Frontal cortex (tissue), 4 donors: Measurements from ENCODE around the gene GPANK1. TPM values are rescaled to one million over a fixed set of nuclear protein-coding genes. Genes with fewer than 3 reads are reported as not detected.

Source experiments
- DNase-seq, 2 donors: peaks; one replicate each; pipeline ENCODE4 v3.0.0; 2012; ENCODE audit warnings: low spot score in 2 of 2
- FAIRE-seq: peaks from 2 replicates; lab custom pipeline; 2012; peaks lifted over from hg19 to GRCh38; lab: Jason Lieb, UNC
- total RNA-seq: library from RNA; depleted of rRNA; stranded (reverse); fragments of >200 nt; gene quantifications from one replicate; pipeline ENCODE4 v1.2.3, GENCODE V29; 2014
- donor health status: control.
- donor health status: control.
- donor health status: control.

The GPANK1 gene
- total RNA-seq, 1 donor from 2014 or later = 11.4 TPM

DNA sequence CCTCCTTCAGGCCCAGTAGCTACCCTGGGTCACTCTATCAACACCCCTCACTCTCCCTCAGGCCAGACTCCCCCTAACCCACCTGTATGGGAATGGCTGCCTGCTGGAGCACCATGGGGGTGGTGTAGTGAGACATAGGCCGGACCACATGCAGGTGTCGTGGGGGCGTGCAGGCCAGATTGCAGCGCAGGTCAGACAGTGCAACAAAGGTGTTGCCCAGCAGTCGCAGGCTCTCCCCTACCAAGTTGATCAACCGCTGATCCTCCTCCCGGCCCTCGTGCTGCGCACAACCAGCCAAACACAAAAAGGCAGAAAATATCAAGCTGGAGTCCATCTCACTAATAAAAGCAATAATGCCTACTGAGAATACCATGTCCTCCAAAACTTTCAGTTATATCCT lies 19.5 kb downstream of the GPANK1 start:
- FAIRE-seq (no peak), DNase-seq (no peak)

DNA sequence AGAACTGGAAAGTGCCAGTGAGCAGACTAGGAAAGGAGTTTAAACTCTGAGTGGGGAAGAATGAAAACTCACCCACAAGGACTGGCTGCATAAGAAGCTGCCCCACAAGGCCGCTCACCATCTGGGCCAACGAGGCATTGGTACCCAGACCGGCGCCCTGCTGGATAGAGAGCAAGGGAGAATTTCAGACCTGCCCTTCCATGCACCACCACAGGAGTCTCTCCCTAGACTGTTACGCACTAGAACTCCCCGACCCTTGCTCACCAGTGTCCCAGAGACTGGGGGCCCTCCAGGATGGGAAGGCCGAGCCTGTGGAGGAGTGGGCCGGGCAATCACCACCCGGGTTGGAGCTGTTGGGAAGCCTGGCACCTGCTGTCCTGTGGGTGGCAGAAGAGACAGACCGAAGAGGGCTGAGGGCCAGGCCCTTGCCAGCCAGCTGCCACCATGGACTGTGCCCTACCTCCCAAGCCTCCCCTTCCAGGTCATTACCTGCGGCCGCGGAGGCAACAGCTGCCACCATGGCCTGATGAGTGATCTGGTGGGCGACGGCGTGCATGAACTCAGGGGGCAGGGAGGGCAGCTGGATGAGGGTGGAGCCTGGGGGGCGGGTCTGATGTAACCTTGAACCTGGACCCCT lies 20.9 kb downstream of the GPANK1 start:
- no peak for DNase-seq
- FAIRE-seq = no peak

DNA sequence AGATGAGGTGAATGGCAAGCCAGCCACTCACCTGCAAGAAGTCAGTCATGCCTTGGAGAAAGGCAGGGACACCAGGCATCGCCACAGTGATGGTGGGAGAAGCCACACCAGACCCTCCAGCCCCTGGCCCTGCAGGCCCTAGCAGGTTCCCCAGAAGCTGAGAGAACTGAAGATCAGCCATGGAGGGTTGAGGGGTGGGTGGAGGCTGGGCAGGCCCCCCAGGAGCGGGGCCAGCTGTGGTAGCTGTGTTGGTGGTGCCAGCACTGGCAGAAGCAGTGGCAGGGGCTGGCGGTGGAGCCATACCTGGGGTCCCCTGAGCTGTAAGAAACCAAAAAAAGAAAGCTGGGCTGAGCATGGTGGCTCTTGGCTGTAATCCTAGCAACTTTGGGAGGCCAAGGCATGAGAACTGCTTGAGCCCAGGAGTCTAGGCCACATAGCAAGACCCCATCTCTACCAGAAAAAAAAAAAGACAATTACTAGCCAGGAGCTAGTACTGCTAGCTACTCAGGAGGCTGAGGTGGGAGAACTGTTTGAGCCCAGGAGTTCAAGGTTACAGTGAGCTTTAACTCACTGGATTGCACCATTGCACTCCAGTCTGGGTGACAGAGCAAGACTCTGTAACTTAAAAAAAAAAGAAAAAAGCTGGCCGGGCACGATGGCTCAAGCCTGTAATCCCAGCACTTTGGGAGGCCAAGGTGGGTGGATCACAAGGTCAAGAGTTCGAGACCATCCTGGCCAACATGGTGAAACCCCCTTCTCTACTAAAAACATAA lies 21.8 kb downstream of the GPANK1 start:
- no peak for FAIRE-seq
- DNase-seq = no peak

DNA sequence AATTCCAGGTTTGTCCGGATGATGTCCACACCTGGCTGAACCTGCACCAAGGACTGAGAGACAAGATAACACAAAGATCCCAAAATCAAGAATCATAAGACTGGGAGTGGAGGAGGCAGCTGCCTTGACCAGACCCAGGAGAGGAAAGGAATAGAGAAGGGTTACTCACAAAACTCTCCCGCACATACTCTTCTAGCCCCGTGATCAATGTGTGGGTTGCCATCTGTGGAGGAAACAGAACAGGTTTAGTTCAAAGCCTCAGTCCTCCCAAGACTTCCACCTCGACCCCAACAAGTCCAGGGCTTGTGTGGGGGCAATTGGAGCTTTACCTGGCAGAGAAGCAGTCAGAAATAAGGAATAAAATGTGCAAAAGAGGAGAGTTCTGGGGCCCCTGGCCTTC lies 23.4 kb downstream of the GPANK1 start:
- no peak for DNase-seq
- no peak for FAIRE-seq

DNA sequence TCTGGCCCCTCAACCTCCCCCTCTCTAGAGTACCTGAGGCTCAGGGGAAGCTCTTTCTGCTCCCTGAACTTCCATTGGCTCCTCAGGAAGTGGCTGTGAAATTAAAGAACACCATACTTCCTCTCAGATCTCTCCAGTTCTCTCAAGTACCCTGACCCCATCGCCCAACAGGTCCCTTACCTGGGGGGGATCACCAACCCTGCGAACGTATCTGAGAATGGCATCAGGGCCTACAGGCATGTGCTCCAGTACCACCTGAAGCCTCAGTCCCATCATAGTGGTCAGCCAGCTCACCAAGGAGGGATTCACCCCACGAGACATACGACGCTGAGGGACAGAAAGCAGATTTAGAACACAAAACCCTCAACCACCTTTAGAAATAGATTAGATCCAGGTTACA lies 24.2 kb downstream of the GPANK1 start:
- no peak for FAIRE-seq
- no peak for DNase-seq

DNA sequence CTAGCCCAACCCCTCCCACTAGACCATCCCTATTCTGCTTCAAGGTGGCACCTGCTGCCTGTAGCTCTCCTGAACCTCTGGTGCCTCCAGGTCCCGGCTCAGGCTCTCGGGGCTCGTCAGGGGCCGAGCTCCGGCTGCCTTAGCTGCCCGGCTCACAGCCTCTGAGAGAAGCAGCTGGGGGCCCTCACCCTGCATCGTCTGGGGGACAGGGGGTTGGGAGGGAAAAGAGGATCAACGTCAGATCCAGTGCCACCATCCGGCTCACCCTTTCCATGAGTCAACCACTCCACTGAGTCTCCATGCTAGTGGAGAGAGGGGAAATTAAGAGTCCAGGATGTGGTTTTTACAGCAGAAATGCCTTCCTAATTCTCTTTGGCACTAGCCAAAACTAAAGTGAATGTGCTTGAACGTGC lies 25.3 kb downstream of the GPANK1 start:
- FAIRE-seq (no peak), DNase-seq (no peak)

DNA sequence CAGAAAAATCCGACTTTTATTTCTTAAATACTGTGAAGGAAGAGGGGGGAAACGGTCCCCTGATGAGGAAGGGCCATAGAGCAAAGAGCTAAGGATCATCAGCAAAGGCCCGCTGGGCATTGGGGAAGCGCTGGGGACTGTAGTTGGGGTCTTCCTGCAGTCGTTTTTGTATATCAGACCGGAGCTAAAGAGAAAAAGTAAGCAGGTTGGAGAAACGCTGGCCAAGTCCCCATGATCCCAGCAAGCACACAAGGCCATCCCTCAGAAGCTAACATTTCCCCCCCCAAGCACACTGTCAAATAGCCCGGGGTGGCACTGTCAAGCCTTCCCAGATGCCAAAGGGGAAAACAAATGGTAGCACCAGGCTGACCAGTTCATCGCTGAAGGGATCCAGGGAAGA lies 25.8 kb downstream of the GPANK1 start:
- no peak for DNase-seq
- no peak for FAIRE-seq

DNA sequence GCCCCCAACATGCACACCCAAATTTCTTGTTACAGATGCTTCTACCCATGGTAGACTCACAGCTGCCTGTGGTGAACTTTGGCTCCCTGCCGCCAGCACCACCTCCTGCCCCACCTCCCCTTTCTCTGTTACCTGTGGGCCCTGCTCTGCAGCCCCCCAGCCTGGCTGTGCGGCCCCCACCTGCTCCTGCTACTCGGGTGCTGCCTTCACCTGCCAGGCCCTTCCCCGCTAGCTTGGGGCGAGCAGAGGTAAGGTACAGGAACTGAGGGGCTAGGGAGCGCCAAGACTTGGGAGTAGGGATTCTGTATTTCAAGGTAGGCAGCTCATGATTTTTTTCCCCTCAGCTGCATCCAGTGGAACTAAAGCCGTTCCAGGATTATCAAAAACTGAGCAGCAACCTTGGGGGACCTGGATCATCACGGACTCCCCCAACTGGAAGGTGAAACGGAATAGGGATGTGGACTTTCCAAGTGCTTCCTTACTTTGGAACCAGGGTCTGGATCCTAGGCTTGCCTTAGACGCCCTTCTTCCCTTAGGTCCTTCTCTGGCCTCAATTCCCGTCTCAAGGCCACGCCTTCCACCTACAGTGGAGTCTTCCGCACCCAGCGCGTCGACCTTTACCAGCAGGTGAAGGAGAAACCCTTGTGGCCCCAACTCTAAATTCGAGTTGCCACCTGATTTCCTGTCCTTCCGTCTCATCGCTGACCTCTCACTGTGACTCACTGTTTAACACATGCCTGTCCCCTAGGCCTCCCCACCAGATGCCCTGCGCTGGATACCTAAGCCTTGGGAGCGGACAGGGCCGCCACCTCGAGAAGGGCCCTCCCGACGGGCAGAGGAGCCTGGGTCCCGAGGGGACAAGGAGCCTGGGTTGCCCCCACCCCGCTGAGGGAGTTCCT lies 27.9 kb downstream of the GPANK1 start:
- DNase-seq (no peak), FAIRE-seq (no peak)

DNA sequence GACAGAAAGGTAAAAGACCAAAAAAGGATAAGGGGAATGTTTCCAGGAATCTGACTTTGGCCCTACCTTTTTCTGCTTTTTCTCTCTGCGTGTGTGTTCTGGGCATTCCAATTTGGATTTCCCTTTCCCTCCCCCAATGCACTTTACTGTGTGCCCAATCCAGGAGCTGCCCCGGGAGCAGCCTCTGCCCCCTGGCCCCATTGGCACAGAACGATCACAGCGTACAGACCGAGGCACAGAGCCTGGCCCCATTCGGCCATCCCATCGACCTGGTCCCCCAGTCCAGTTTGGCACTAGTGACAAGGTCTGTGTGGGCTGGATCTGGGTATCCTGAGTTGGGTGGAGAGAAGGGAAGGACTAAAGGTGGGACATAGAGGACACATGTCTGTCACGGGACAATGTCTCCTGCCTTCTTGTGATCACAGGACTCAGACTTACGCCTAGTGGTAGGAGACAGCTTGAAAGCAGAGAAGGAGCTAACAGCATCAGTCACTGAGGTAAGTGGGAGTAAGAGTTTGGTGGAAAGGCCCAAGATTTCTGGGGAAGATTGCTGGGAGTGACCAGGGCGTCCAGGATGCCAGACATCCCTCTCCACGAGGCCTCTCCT lies 29.7 kb downstream of the GPANK1 start:
- FAIRE-seq (no peak), DNase-seq (no peak)

DNA sequence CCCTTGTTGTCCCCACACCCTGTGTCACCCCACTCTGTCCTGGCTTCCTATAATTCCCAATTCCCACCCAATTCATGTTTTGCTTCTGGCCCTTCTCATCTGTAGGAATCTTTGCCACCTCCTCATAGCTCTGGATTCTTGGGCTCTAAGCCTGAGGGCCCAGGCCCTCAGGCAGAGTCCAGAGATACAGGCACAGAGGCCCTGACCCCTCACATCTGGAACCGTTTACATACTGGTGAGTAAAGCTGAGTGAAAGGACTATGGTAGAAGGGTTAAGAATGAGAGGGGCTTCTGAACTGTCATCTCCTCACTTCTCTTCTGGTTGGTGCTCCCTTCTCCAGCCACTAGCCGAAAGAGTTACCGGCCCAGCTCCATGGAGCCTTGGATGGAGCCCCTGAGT lies 30.7 kb downstream of the GPANK1 start:
- FAIRE-seq (no peak), DNase-seq (no peak)

DNA sequence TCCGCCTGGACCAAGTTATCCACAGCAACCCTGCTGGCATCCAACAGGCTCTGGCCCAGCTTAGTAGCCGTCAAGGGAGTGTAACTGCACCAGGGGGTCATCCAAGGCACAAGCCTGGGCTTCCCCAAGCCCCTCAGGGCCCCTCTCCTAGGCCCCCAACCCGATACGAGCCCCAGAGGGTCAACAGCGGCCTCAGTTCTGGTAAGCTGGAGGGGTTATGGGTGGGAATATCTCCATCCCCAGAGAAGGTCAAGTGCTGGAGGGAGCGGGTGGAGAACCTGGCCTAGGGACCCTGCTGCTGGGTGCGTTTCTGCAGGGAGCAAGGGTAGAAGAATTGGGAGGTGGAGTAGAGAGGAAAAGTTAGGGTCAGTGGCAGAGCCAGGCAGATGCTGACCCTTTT lies 31.4 kb downstream of the GPANK1 start:
- FAIRE-seq (no peak), DNase-seq (no peak)

DNA sequence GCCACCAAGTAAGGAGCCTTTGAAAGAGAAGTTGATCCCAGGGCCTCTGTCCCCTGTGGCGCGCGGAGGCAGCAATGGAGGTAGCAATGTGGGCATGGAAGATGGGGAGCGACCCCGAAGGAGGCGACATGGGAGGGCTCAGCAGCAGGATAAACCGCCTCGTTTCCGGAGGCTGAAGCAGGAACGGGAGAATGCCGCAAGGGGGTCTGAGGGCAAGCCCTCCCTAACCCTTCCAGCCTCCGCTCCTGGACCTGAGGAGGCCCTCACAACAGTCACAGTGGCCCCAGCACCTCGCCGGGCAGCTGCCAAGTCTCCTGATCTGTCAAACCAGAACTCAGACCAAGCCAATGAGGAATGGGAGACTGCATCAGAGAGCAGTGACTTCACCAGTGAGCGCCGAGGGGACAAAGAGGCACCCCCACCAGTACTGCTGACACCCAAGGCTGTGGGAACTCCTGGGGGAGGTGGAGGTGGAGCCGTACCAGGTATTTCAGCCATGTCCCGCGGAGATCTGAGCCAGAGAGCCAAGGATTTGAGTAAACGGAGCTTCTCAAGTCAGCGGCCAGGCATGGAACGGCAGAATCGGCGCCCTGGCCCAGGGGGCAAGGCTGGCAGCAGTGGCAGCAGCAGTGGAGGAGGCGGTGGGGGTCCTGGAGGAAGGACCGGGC lies 32.4 kb downstream of the GPANK1 start:
- no peak for FAIRE-seq
- no peak for DNase-seq

DNA sequence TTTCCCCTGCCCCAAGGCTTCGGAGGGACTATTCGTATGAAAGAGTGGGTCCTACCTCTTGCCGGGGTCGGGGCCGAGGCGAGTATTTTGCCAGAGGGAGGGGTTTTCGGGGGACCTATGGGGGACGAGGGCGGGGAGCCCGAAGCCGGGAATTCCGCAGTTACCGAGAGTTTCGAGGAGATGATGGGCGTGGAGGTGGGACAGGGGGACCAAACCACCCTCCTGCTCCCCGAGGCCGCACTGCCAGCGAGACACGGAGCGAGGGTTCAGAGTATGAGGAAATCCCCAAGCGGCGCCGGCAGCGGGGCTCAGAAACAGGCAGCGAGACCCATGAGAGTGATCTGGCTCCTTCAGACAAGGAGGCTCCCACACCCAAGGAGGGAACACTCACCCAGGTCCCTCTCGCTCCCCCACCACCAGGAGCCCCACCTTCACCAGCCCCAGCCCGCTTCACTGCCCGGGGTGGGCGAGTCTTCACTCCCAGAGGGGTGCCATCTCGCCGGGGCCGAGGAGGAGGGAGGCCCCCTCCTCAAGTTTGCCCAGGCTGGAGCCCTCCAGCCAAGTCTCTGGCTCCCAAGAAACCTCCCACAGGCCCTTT lies 33.0 kb downstream of the GPANK1 start:
- FAIRE-seq (no peak), DNase-seq (no peak)

DNA sequence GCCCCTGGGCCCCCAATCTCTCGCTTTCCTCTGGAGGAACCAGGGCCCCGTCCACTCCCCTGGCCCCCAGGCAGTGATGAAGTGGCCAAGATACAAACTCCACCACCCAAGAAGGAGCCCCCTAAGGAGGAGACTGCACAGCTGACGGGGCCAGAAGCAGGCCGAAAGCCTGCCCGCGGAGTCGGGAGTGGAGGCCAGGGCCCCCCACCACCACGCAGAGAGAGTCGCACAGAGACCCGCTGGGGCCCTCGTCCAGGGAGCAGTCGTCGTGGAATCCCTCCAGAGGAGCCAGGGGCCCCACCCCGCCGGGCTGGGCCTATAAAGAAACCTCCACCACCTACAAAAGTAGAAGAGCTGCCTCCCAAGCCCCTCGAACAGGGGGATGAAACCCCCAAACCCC lies 33.6 kb downstream of the GPANK1 start:
- FAIRE-seq = no peak
- no peak for DNase-seq

DNA sequence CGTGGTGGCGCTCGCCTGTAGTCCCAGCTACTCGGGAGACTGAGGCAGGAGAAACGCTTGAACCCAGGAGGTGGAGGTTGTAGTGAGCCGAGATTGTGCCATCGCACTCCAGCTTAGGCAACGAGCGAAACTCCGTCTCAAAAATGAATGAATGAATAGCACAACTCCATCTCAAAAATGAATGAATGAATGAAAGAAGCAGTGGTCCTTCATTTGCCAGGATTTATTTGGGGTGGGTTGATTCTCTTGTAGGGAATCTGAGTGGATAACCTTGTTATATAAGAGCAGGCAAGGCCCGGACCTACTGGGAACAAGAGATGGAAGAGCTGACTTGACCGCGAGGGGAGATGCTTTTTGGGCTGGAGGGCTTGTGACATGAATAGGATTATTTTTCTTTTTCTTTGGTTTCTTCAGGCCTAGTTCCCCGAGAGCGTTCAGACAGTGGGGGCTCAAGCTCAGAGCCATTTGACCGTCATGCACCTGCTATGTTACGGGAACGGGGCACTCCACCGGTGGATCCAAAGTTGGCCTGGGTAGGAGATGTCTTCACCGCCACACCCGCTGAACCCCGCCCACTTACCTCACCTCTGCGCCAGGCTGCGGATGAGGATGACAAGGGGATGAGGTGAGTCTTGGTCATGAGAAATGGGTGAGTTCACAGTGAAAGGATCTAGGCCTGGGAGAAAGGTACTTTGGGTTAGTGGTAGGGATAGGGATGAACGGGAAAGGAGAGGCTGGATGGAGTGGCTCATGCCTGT lies 34.4 kb downstream of the GPANK1 start:
- no peak for FAIRE-seq

DNA sequence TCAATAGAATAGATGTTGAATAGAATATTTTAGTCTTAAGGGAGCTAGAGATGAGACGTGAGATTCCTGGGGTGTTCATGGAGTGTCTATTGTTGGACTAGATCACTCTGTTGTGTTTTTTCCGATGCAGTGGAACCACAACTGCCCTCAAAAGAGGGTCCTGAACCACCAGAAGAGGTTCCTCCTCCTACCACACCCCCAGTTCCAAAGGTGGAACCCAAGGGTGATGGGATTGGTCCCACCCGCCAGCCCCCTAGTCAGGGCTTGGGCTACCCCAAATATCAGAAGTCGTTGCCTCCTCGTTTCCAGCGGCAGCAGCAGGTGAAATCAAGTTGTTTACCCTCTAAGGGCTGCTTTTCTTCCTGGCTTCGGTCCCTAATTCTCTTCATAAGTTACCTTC lies 35.8 kb downstream of the GPANK1 start:
- FAIRE-seq (no peak), DNase-seq (no peak)

More for the DNA sequence above, 34.4 kb downstream of the GPANK1 start:
- DNase-seq = no peak

DNA sequence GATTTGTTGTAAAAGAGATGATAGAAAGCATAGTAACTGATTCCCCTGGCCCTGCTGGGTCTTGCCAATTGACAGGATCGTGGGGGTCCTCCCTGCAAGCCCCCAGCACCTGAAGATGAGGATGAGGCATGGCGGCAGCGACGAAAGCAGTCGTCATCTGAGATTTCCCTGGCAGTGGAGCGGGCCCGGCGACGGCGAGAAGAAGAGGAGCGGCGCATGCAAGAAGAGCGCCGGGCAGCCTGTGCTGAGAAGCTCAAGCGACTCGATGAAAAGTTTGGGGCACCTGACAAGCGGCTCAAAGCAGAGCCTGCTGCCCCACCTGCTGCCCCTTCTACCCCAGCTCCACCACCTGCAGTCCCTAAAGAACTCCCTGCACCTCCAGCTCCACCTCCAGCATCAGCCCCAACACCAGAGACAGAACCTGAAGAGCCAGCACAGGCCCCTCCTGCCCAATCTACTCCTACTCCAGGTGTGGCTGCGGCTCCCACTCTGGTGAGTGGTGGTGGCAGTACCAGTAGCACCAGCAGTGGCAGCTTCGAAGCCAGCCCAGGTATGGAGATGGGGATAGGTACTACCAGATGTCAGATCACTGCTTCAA lies 37.0 kb downstream of the GPANK1 start:
- FAIRE-seq (no peak), DNase-seq (no peak)

DNA sequence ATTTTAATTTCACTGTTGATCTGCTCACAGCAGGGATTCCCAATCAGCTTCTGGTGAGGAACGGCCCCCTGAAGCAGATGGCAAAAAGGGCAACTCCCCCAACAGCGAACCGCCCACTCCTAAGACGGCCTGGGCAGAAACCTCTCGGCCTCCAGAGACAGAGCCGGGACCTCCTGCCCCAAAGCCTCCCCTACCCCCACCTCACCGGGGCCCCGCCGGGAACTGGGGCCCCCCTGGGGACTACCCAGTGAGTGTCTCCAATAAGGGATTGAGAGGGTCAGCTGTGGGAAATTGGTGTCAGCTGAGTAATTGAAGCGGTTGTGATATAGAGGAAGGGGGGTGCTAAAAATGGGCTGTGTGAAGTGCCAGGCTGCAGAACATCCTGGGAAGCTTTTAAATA lies 37.8 kb downstream of the GPANK1 start:
- no peak for DNase-seq
- no peak for FAIRE-seq
